Left cardiac atrium (tissue), 4 donors: ENCODE results near the gene CNTLN. TPM values are rescaled to one million over a fixed set of nuclear protein-coding genes. Genes with fewer than 3 reads are reported as not detected.

ENCODE experiments used
- ATAC-seq, 2 donors: fragments of 200-7000 bp; cut with Tn5 transposase; one replicate each; pipeline ENCODE4 v1.9.1; 2020; ENCODE audit warnings: mild to moderate bottlenecking in 2 of 2, moderate library complexity in 2 of 2
- DNase-seq: peaks from one replicate; pipeline ENCODE4 v3.0.0-alpha.2; 2020
- intact Hi-C, 2 donors: fragments of 100-400 bp; cut with DNase I; formaldehyde crosslinking; loops; one replicate each; pipeline versions ENCODE4 v1.14.1 to v1.15.1; 2022 to 2023
- total RNA-seq, 2 donors: library from RNA; stranded (reverse); fragmentation: NEBNext Ultra II Directional; extraction: Animal tissue kit (Norgen Biotek cat#: 25700); gene quantifications; one replicate each; pipeline ENCODE4 v1.2.1, GENCODE V29; 2021
- donor health status: DM: no; HTN: yes; CAD: no.
- donor health status: DM: no; HTN: yes; CAD: no; lungs with severe emphysema.
- donor health status: DM: yes; HTN: yes; CAD: no.
- donor health status: Dilated cardiomyopathy.

Gene CNTLN
- total RNA-seq, 2 donors from 2014 or later, result 4.5 to 5.3 TPM

DNA sequence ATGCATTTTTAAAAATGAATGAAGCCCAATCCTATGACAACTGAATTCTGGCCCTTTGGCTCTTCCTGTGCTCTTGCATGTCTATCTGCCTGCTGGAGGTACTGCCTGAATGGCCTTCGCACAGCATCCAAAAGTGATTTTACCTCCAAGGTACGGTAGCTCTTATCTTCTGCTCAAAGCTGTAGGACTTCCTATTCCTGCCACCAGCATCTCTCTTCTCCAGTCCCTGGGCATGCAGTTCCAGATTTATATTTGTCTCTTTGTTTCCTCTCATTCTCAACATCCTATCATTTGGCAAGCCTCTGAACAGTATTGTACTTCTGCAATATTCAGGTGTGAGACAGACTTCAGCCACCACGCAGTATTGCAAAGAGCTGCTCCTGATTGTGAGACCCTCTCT lies 400.3 kb downstream of the CNTLN start:
- DNase-seq (no peak), ATAC-seq (no peak)
- intact Hi-C loops, result loop anchor here in 1 of 2 donors (10.0 kb wide), 2 partner anchors 270 to 680 kb away; no protein-coding TSS in a partner anchor

DNA sequence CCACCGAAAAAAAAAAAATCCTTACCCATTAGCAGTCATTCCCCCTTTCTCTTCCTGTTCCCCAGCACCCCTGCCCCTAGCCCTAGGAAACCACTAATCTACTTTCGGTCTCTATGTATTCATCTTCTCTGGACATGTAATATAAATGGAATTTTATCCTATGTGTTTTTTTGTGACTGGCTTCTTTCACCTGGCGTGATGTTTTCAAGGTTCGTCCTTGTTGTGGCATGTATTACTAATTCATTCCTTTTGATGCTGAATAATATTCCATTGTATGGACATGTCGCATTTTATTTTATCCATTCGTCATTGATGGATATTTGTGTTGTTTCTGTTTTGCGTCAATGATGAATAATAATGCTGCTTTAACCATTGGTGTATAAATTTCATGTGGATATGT lies 401.2 kb downstream of the CNTLN start:
- DNase-seq (no peak), ATAC-seq (no peak)
- intact Hi-C loops, result loop anchor here in 1 of 2 donors (10.0 kb wide), 2 partner anchors 269 to 679 kb away; no protein-coding TSS in a partner anchor

GRCh38 chr9:17551023-17551422 lies 416.2 kb downstream of the CNTLN start:
- intact Hi-C loops, result no loop called here
- ATAC-seq (no peak), DNase-seq (no peak)
